Activated CD4-positive, alpha-beta memory T cell treated with anti-CD3 and anti-CD28 coated beads for 36 hours (primary cell): ENCODE data around the gene SH3BP2. TPM values are rescaled to one million over a fixed set of nuclear protein-coding genes. Genes with fewer than 3 reads are reported as not detected.
A peak's percentile ranks its signal among the peaks of the same experiment; 100 is the strongest.

Experiments used
- CTCF ChIA-PET: fragments of 350-600 bp; sonication (Branson Sonifier 250); formaldehyde crosslinking; loops from one replicate; lab custom pipeline; 2021; ENCODE audit warnings: antibody characterized with exemption, inconsistent platforms; lab: Charles Lee
- POLR2A ChIA-PET: fragments of 350-600 bp; sonication (Branson Sonifier 250); formaldehyde crosslinking; loops from one replicate; lab custom pipeline; 2021; ENCODE audit warnings: antibody characterized with exemption; lab: Charles Lee
- DNase-seq: peaks from one replicate; pipeline ENCODE4 v3.0.0-alpha.2; 2020
- H3K27ac Mint-ChIP-seq: one replicate; pipeline ENCODE4 v1.8.0; 2021; ENCODE audit warnings: mixed read lengths
- H3K27me3 Mint-ChIP-seq: one replicate; pipeline ENCODE4 v1.8.0; 2021; ENCODE audit warnings: mixed read lengths
- H3K36me3 Mint-ChIP-seq: one replicate; pipeline ENCODE4 v1.8.0; 2021; ENCODE audit warnings: mixed read lengths
- H3K4me1 Mint-ChIP-seq: one replicate; pipeline ENCODE4 v1.8.0; 2021; ENCODE audit warnings: low read depth, mixed read lengths
- H3K4me3 Mint-ChIP-seq: one replicate; pipeline ENCODE4 v1.8.0; 2021; ENCODE audit warnings: mild to moderate bottlenecking, mixed read lengths
- H3K9me3 Mint-ChIP-seq: one replicate; pipeline ENCODE4 v1.8.0; 2021; ENCODE audit warnings: mixed read lengths
- intact Hi-C: fragments of 100-400 bp; cut with micrococcal nuclease; formaldehyde crosslinking; loops from one replicate; pipeline ENCODE4 v1.15.1; 2023
- total RNA-seq, 2 experiments: library from RNA; stranded (reverse); gene quantifications; one replicate each; pipeline ENCODE4 v1.2.3, GENCODE V29; 2021

SH3BP2 gene
- total RNA-seq, 2 experiments from 2014 or later, result 55.9 to 62.8 TPM

GRCh38 chr4:2786794-2787229, 6.1 kb upstream of the SH3BP2 start:
- POLR2A ChIA-PET, result interaction anchor here (1.0 to 2.9 kb wide), 4 partner anchors 11 to 176 kb away, joined by 3 to 17 read pairs (median 5); no protein-coding TSS in a partner anchor
- Mint-ChIP-seq H3K9me3 (peaks cover 27% of the 10 kb centered on the region), H3K4me1 (peaks cover 60% of the 10 kb centered on the region), H3K4me3 (no peak overlapping the region), H3K27ac (peak overlapping the region; percentile 92), H3K27me3 (no peaks in the 10 kb centered on the region), H3K36me3 (peaks cover 4% of the 10 kb centered on the region)
- CTCF ChIA-PET, result interaction anchor here (0.7 to 1.0 kb wide), 2 partner anchors 10 to 16 kb away, joined by 3 to 4 read pairs; no protein-coding TSS in a partner anchor
- no peak for DNase-seq
- intact Hi-C loops, result no loop called here

- Mint-ChIP-seq H3K36me3 (peaks cover 4% of the 10 kb centered on the region), H3K27me3 (no peaks in the 10 kb centered on the region), H3K4me1 (peaks cover 60% of the 10 kb centered on the region), H3K4me3 (peak overlapping the region; percentile 12), H3K27ac (peak overlapping the region; percentile 92), H3K9me3 (peaks cover 21% of the 10 kb centered on the region)
- ChIA-PET POLR2A (interaction anchor here (0.9 to 2.9 kb wide), 2 partner anchors 11 to 25 kb away, joined by 3 to 17 read pairs; no protein-coding TSS in a partner anchor), CTCF (interaction anchor here (0.7 to 1.2 kb wide), 3 partner anchors 11 to 148 kb away, joined by 3 to 4 read pairs (median 4); no protein-coding TSS in a partner anchor)
- intact Hi-C loops, result no loop called here
- DNase-seq, result peak; percentile 72
Observed at GRCh38 chr4:2787230-2788100, 5.4 kb upstream of the SH3BP2 start.

- Mint-ChIP-seq H3K36me3 (no peaks in the 10 kb centered on the region), H3K27ac (peak overlapping the region; percentile 92), H3K27me3 (no peaks in the 10 kb centered on the region), H3K4me3 (no peak overlapping the region), H3K4me1 (peaks cover 57% of the 10 kb centered on the region), H3K9me3 (peaks cover 15% of the 10 kb centered on the region)
- intact Hi-C loops, result no loop called here
- ChIA-PET CTCF (interaction anchor here (1.0 to 1.2 kb wide), 2 partner anchors 10 to 147 kb away, joined by 3 to 4 read pairs; no protein-coding TSS in a partner anchor), POLR2A (interaction anchor here (0.9 to 2.9 kb wide), 2 partner anchors 10 to 24 kb away, joined by 3 to 17 read pairs; no protein-coding TSS in a partner anchor)
- DNase-seq, result no peak
Observed at GRCh38 chr4:2788101-2788500, 4.8 kb upstream of the SH3BP2 start.

GRCh38 chr4:2788532-2789103, 4.3 kb upstream of the SH3BP2 start:
- ChIA-PET POLR2A (no interaction called here), CTCF (interaction anchor here (1.2 kb wide), 1 partner anchor 10 kb away, joined by 4 read pairs; no protein-coding TSS in a partner anchor)
- Mint-ChIP-seq H3K36me3 (no peaks in the 10 kb centered on the region), H3K4me3 (no peak overlapping the region), H3K27ac (peak overlapping the region; percentile 92), H3K9me3 (peaks cover 10% of the 10 kb centered on the region), H3K4me1 (peaks cover 56% of the 10 kb centered on the region), H3K27me3 (no peaks in the 10 kb centered on the region)
- DNase-seq, result no peak
- intact Hi-C loops, result no loop called here

- Mint-ChIP-seq H3K4me1 (peaks cover 55% of the 10 kb centered on the region), H3K9me3 (peaks cover 2% of the 10 kb centered on the region), H3K27ac (no peak overlapping the region), H3K27me3 (no peaks in the 10 kb centered on the region), H3K4me3 (no peak overlapping the region), H3K36me3 (no peaks in the 10 kb centered on the region)
- intact Hi-C loops, result no loop called here
- ChIA-PET CTCF (no interaction called here), POLR2A (no interaction called here)
- DNase-seq, result no peak
Observed at GRCh38 chr4:2789351-2789750, 3.5 kb upstream of the SH3BP2 start.

GRCh38 chr4:2789793-2790582, 2.9 kb upstream of the SH3BP2 start:
- H3K36me3 Mint-ChIP-seq, result no peaks in the 10 kb centered on the region
- H3K27me3 Mint-ChIP-seq, result no peaks in the 10 kb centered on the region
- CTCF ChIA-PET, result interaction anchor here (0.5 kb wide), 1 partner anchor 50 kb away, joined by 4 read pairs; no protein-coding TSS in a partner anchor
- no peak overlapping the region for H3K4me3 Mint-ChIP-seq
- intact Hi-C loops, result no loop called here
- H3K27ac Mint-ChIP-seq, result no peak overlapping the region
- no peaks in the 10 kb centered on the region for H3K9me3 Mint-ChIP-seq
- POLR2A ChIA-PET, result interaction anchor here (0.6 kb wide), 1 partner anchor 15 kb away, joined by 4 read pairs; no protein-coding TSS in a partner anchor
- H3K4me1 Mint-ChIP-seq, result peaks cover 55% of the 10 kb centered on the region
- no peak for DNase-seq

GRCh38 chr4:2790583-2791517, 2.0 kb upstream of the SH3BP2 start:
- POLR2A ChIA-PET, result no interaction called here

GRCh38 chr4:2791518-2792395, 1.1 kb upstream of the SH3BP2 start:
- no peaks in the 10 kb centered on the region for H3K27me3 Mint-ChIP-seq
- peak overlapping the region; percentile 37 for H3K4me3 Mint-ChIP-seq
- no peaks in the 10 kb centered on the region for H3K36me3 Mint-ChIP-seq
- POLR2A ChIA-PET, result no interaction called here
- no peaks in the 10 kb centered on the region for H3K9me3 Mint-ChIP-seq
- CTCF ChIA-PET, result no interaction called here
- peaks cover 47% of the 10 kb centered on the region for H3K4me1 Mint-ChIP-seq
- intact Hi-C loops, result loop anchor here (2.0 kb wide), 1 partner anchor 21 kb away; no protein-coding TSS in a partner anchor
- DNase-seq, result no peak
- no peak overlapping the region for H3K27ac Mint-ChIP-seq

More at GRCh38 chr4:2790583-2791517, 2.0 kb upstream of the SH3BP2 start:
- Mint-ChIP-seq H3K27me3 (no peaks in the 10 kb centered on the region), H3K9me3 (no peaks in the 10 kb centered on the region), H3K36me3 (no peaks in the 10 kb centered on the region), H3K27ac (no peak overlapping the region), H3K4me3 (no peak overlapping the region), H3K4me1 (peaks cover 56% of the 10 kb centered on the region)
- CTCF ChIA-PET, result interaction anchor here (0.5 kb wide), 1 partner anchor 49 kb away, joined by 4 read pairs; no protein-coding TSS in a partner anchor
- intact Hi-C loops, result no loop called here
- no peak for DNase-seq

- CTCF ChIA-PET, result no interaction called here
- no peak for DNase-seq
- intact Hi-C loops, result loop anchor here (2.0 kb wide), 1 partner anchor 22 kb away; no protein-coding TSS in a partner anchor
- POLR2A ChIA-PET, result no interaction called here
- Mint-ChIP-seq H3K4me3 (peak overlapping the region; percentile 35), H3K27me3 (no peaks in the 10 kb centered on the region), H3K4me1 (peaks cover 42% of the 10 kb centered on the region), H3K36me3 (no peaks in the 10 kb centered on the region), H3K9me3 (no peaks in the 10 kb centered on the region), H3K27ac (no peak overlapping the region)
Observed at GRCh38 chr4:2792396-2792710, 532 bp upstream of the SH3BP2 start.
